ENCODE measurements around the gene NTNG2.

The NTNG2 gene

GRCh38 chr9:132197315-132197714, 35.5 kb downstream of the NTNG2 start:
- DNase-seq, result no peak
- Histone ChIP-seq H3K9ac (ENCODE audit: low read length) (no peak overlapping the region), H3K36me3 (replicated peaks; ENCODE audit: insufficient read depth, low read length) (no peaks in the 10 kb centered on the region), H3K4me2 (ENCODE audit: low read depth, low read length) (no peak overlapping the region), H3K9me3 (replicated peaks; ENCODE audit: insufficient read depth, low read length) (no peaks in the 10 kb centered on the region), H3F3A (ENCODE audit: insufficient read depth, low read length) (no peaks in the 10 kb centered on the region), H4K20me1 (ENCODE audit: insufficient read depth, low read length) (no peaks in the 10 kb centered on the region), H3K27ac (ENCODE audit: low read length) (no peak overlapping the region), H2AFZ (ENCODE audit: low read length) (no peak overlapping the region), H3K9me2 (replicated peaks; ENCODE audit: insufficient read depth, low read length) (no peaks in the 10 kb centered on the region), H3K4me3 (ENCODE audit: low read length) (no peak overlapping the region), H3K4me1 (ENCODE audit: low read length) (no peaks in the 10 kb centered on the region), H3K79me2 (ENCODE audit: low read length) (no peaks in the 10 kb centered on the region), H3K27me3 (replicated peaks; ENCODE audit: insufficient read depth, low read length) (peaks cover 98% of the 10 kb centered on the region)
- TF ChIP-seq CTCF (IDR thresholded peaks at IDR 0.05; ENCODE audit: low read length), result no peak
- TF ChIP-seq EZH2 (optimal IDR thresholded peaks at IDR 0.05; ENCODE audit: low read depth, low read length), result no peak
- TF ChIP-seq EZH2phosphoT487 (IDR thresholded peaks at IDR 0.05; ENCODE audit: low read length), result no peak

- Histone ChIP-seq H3F3A (ENCODE audit: insufficient read depth, low read length) (no peaks in the 10 kb centered on the region), H3K27me3 (replicated peaks; ENCODE audit: insufficient read depth, low read length) (peaks cover 98% of the 10 kb centered on the region), H4K20me1 (ENCODE audit: insufficient read depth, low read length) (no peaks in the 10 kb centered on the region), H3K9ac (ENCODE audit: low read length) (no peak overlapping the region), H3K4me1 (ENCODE audit: low read length) (no peaks in the 10 kb centered on the region), H3K9me2 (replicated peaks; ENCODE audit: insufficient read depth, low read length) (no peaks in the 10 kb centered on the region), H3K27ac (ENCODE audit: low read length) (no peak overlapping the region), H3K9me3 (replicated peaks; ENCODE audit: insufficient read depth, low read length) (no peaks in the 10 kb centered on the region), H3K4me3 (ENCODE audit: low read length) (no peak overlapping the region), H3K4me2 (ENCODE audit: low read depth, low read length) (no peak overlapping the region), H3K79me2 (ENCODE audit: low read length) (no peaks in the 10 kb centered on the region), H2AFZ (ENCODE audit: low read length) (no peak overlapping the region), H3K36me3 (replicated peaks; ENCODE audit: insufficient read depth, low read length) (no peaks in the 10 kb centered on the region)
- DNase-seq, result no peak
- TF ChIP-seq CTCF (IDR thresholded peaks at IDR 0.05; ENCODE audit: low read length), result no peak
- no peak for TF ChIP-seq EZH2phosphoT487 (IDR thresholded peaks at IDR 0.05; ENCODE audit: low read length)
- TF ChIP-seq EZH2 (optimal IDR thresholded peaks at IDR 0.05; ENCODE audit: low read depth, low read length), result no peak
These were observed 36.1 kb downstream of the NTNG2 start for GRCh38 chr9:132197856-132198550.

GRCh38 chr9:132199056-132199455, 37.2 kb downstream of the NTNG2 start:
- Histone ChIP-seq H2AFZ (ENCODE audit: low read length) (no peak overlapping the region), H3K79me2 (ENCODE audit: low read length) (no peaks in the 10 kb centered on the region), H3K9ac (ENCODE audit: low read length) (no peak overlapping the region), H3K27ac (ENCODE audit: low read length) (no peak overlapping the region), H3K9me2 (replicated peaks; ENCODE audit: insufficient read depth, low read length) (no peaks in the 10 kb centered on the region), H3F3A (ENCODE audit: insufficient read depth, low read length) (no peaks in the 10 kb centered on the region), H3K4me1 (ENCODE audit: low read length) (no peaks in the 10 kb centered on the region), H3K9me3 (replicated peaks; ENCODE audit: insufficient read depth, low read length) (no peaks in the 10 kb centered on the region), H3K4me3 (ENCODE audit: low read length) (no peak overlapping the region), H3K27me3 (replicated peaks; ENCODE audit: insufficient read depth, low read length) (peaks cover 98% of the 10 kb centered on the region), H3K36me3 (replicated peaks; ENCODE audit: insufficient read depth, low read length) (no peaks in the 10 kb centered on the region), H4K20me1 (ENCODE audit: insufficient read depth, low read length) (no peaks in the 10 kb centered on the region), H3K4me2 (ENCODE audit: low read depth, low read length) (no peak overlapping the region)
- TF ChIP-seq CTCF (IDR thresholded peaks at IDR 0.05; ENCODE audit: low read length) (no peak), EZH2phosphoT487 (IDR thresholded peaks at IDR 0.05; ENCODE audit: low read length) (no peak), EZH2 (optimal IDR thresholded peaks at IDR 0.05; ENCODE audit: low read depth, low read length) (no peak)
- DNase-seq, result no peak
